CD4-positive, CD25-positive, alpha-beta regulatory T cell (primary cell): Measurements from ENCODE around the gene TMA7. TPM values are rescaled to one million over a fixed set of nuclear protein-coding genes. Genes with fewer than 3 reads are reported as not detected.
A peak's percentile ranks its signal among the peaks of the same experiment; 100 is the strongest.

ENCODE experiments used
- ATAC-seq, 2 donors: fragments of 150-1000 bp; cut with Tn5 transposase; one replicate each; pipeline ENCODE4 v1.10.0; 2021; ENCODE audit warnings: low read depth in 2 of 2, moderate number of reproducible peaks in 2 of 2, moderate library complexity in 1 of 2
- DNase-seq, 3 donors: peaks; one replicate each; pipeline versions ENCODE4 v3.0.0 to v3.0.0-alpha.2; 2012 to 2022; ENCODE audit warnings: mixed read lengths in 1 of 3
- H3K27ac ChIP-seq: one replicate; pipeline ENCODE4 v1.7.0; 2013; ENCODE audit warnings: mild to moderate bottlenecking, low read length; ENCODE audit not compliant: insufficient read depth, poor library complexity, severe bottlenecking
- H3K27me3 ChIP-seq: one replicate; pipeline ENCODE4 v1.7.0; 2013; ENCODE audit warnings: low read length; ENCODE audit not compliant: control insufficient read depth, insufficient read depth
- H3K36me3 ChIP-seq: one replicate; pipeline ENCODE4 v1.7.0; 2013; ENCODE audit warnings: mild to moderate bottlenecking, low read length, moderate library complexity; ENCODE audit not compliant: control insufficient read depth, insufficient read depth
- H3K4me1 ChIP-seq: 2 replicates; pipeline ENCODE4 v1.7.0; 2013; ENCODE audit warnings: mild to moderate bottlenecking, low read length; ENCODE audit not compliant: insufficient read depth, control insufficient read depth, poor library complexity, severe bottlenecking
- H3K4me3 ChIP-seq: one replicate; pipeline ENCODE4 v1.7.0; 2013; ENCODE audit warnings: low read depth, mild to moderate bottlenecking, low read length, moderate library complexity
- H3K9me3 ChIP-seq, 2 experiments: 1 replicate in 1 of 2; 2 replicates in 1 of 2; pipeline ENCODE4 v1.7.0; 2013; ENCODE audit warnings: low read length in 2 of 2, mild to moderate bottlenecking in 1 of 2, moderate library complexity in 1 of 2; ENCODE audit not compliant: control insufficient read depth in 2 of 2
- H3K27ac Mint-ChIP-seq, 3 donors: one replicate each; pipeline ENCODE4 v1.8.0; 2020 to 2022; ENCODE audit warnings: mild to moderate bottlenecking in 3 of 3, mixed read lengths in 3 of 3, moderate library complexity in 2 of 3
- H3K27me3 Mint-ChIP-seq: one replicate; pipeline ENCODE4 v1.8.0; 2022; ENCODE audit warnings: mild to moderate bottlenecking, mixed read lengths
- H3K36me3 Mint-ChIP-seq: one replicate; pipeline ENCODE4 v1.8.0; 2020; ENCODE audit warnings: mixed read lengths
- H3K4me1 Mint-ChIP-seq, 4 donors: one replicate each; pipeline ENCODE4 v1.8.0; 2020 to 2022; ENCODE audit warnings: mixed read lengths in 4 of 4, mild to moderate bottlenecking in 1 of 4
- H3K4me3 Mint-ChIP-seq, 4 donors: one replicate each; pipeline ENCODE4 v1.8.0; 2020 to 2022; ENCODE audit warnings: mild to moderate bottlenecking in 4 of 4, mixed read lengths in 4 of 4, moderate library complexity in 3 of 4
- H3K9me3 Mint-ChIP-seq, 7 donors: one replicate each; pipeline ENCODE4 v1.8.0; 2020 to 2022; ENCODE audit warnings: mixed read lengths in 7 of 7, mild to moderate bottlenecking in 3 of 7, moderate library complexity in 2 of 7
- polyA plus RNA-seq, 4 donors: library from polyadenylated mRNA; unstranded; fragments of 300-500 nt; fragmentation: Illumina TruSeq; gene quantifications; one replicate each; pipeline ENCODE4 v1.2.3, GENCODE V29; 2021
- total RNA-seq: library from RNA; stranded (reverse); gene quantifications from one replicate; pipeline ENCODE4 v1.2.3, GENCODE V29; 2022

TMA7 gene
- total and polyA plus RNA-seq, 5 donors from 2014 or later: 248 to 743 (median 676) TPM

DNA sequence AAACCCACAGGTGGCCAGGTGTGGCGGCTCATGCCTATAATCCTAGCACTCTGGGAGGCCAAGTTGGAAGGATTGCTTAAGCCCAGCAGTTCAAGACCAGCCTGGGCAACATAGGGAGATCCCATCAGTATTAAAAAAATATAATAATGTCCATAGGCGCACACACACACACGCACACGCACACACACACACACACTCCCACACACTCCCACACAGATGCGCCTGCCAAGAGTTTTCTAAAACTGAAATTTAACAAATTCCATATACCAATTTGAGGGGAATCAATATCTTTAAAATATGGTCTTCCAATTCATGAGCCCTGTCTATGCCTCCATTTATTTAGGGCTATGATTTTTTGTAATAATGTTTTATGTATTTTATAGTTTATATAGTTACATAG, 46.9 kb downstream of the TMA7 start:
- Mint-ChIP-seq H3K9me3 (no peaks in the 10 kb centered on the region), H3K4me1 (peaks cover 0 to under 1% (median 0%) of the 10 kb centered on the region in 4 donors), H3K27ac (no peak overlapping the region), H3K27me3 (no peaks in the 10 kb centered on the region), H3K36me3 (peaks cover 4% of the 10 kb centered on the region), H3K4me3 (no peak overlapping the region)
- ATAC-seq (no peak), DNase-seq (no peak)
- no peaks in the 10 kb centered on the region for H3K9me3 ChIP-seq
- H3K4me1 ChIP-seq: no peaks in the 10 kb centered on the region
- H3K27ac ChIP-seq: no peak overlapping the region
- no peak overlapping the region for H3K4me3 ChIP-seq
- no peaks in the 10 kb centered on the region for H3K36me3 ChIP-seq
- no peaks in the 10 kb centered on the region for H3K27me3 ChIP-seq

DNA sequence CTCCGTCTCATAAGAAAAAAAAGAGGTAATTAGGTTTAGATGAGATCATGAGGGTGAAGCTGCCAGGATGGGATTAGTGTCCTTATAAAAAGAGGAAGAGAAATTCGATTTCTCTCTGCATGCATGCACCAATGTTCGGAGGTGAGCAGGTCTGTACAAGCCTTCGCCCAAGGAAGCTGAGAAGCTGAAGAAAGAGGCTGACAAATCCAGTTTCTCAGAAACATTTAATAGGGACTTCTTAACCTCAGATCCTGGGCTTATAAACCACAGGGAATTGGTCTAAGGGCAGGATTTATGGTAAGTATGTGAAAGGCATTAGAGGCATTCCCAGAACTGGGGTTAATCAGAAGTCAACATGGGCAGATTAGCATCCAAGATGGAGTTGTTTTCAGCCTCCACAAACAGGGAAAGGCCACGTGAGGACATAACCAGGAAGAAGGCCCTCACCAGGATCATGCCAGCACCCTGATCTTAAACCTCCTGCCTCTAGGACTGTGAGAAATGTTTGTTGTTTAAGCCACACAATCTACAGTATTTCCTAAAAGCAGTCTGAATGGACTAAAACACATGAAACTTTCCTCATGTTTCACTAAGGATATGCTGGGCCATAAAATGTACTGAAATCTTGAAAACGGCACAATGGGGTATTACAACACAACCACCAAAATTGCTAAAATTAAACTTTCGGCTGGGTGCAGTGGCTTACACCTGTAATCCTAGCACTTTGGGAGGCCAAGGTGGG, 52.6 kb downstream of the TMA7 start:
- no peak for ATAC-seq
- H3K36me3 ChIP-seq: peaks cover 3% of the 10 kb centered on the region
- no peak overlapping the region for H3K27ac ChIP-seq
- Mint-ChIP-seq H3K36me3 (peaks cover 12% of the 10 kb centered on the region), H3K27ac (peak overlapping the region in 1 of 3 donors; percentile 26), H3K9me3 (no peaks in the 10 kb centered on the region), H3K4me1 (peaks cover 0 to 5% (median under 1%) of the 10 kb centered on the region in 4 donors), H3K4me3 (no peak overlapping the region), H3K27me3 (no peaks in the 10 kb centered on the region)
- DNase-seq: no peak
- H3K4me1 ChIP-seq: no peaks in the 10 kb centered on the region
- no peaks in the 10 kb centered on the region for H3K27me3 ChIP-seq
- no peaks in the 10 kb centered on the region for H3K9me3 ChIP-seq
- H3K4me3 ChIP-seq: no peak overlapping the region

DNA sequence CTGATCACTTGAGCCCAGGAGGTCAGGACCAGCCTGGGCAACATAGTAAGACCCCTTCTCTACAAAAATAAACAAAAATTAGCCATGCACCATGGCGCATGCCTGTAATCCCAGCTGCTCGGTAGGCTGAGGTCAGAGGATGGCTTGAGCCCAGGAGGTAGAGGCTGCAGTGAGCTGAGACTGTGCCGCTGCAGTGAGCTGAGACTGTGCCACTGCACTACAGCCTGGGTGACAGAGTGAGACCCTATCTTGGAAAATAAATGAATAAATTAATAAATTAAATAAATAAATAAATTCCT, 53.1 kb downstream of the TMA7 start:
- H3K4me3 Mint-ChIP-seq: no peak overlapping the region
- ATAC-seq (no peak), DNase-seq (no peak)
- H3K9me3 Mint-ChIP-seq: no peaks in the 10 kb centered on the region
- Histone ChIP-seq H3K36me3 (peaks cover 6% of the 10 kb centered on the region), H3K4me1 (no peaks in the 10 kb centered on the region), H3K9me3 (no peaks in the 10 kb centered on the region), H3K4me3 (no peak overlapping the region), H3K27me3 (no peaks in the 10 kb centered on the region), H3K27ac (no peak overlapping the region)
- H3K27ac Mint-ChIP-seq: no peak overlapping the region
- H3K27me3 Mint-ChIP-seq: no peaks in the 10 kb centered on the region
- peaks cover 15% of the 10 kb centered on the region for H3K36me3 Mint-ChIP-seq
- H3K4me1 Mint-ChIP-seq: peaks cover 0 to 5% (median 1%) of the 10 kb centered on the region in 4 donors

Other genes with a start within 250 kb of the TMA7 start
- gene CAMP, start 216.8 kb upstream of the TMA7 start, total RNA-seq: not detected
- not detected for gene CAMP, start 216.8 kb upstream of the TMA7 start, polyA plus RNA-seq
- 33.4 TPM for gene ZNF589, start 199.2 kb upstream of the TMA7 start, total RNA-seq
- 1 to 10 TPM; 2.9 to 6.4 (median 4.8) TPM for gene ZNF589, start 199.2 kb upstream of the TMA7 start, polyA plus RNA-seq
- 12.6 TPM for gene NME6, start 138.9 kb upstream of the TMA7 start, total RNA-seq
- 10 to 100 TPM; 63.8 to 68.6 (median 65.0) TPM for gene NME6, start 138.9 kb upstream of the TMA7 start, polyA plus RNA-seq
- not detected for gene SPINK8, start 106.6 kb upstream of the TMA7 start, total RNA-seq
- gene SPINK8, start 106.6 kb upstream of the TMA7 start, polyA plus RNA-seq: not detected
- not detected for gene FBXW12, start 68.0 kb upstream of the TMA7 start, total RNA-seq
- not detected for gene FBXW12, start 68.0 kb upstream of the TMA7 start, polyA plus RNA-seq
- gene PLXNB1, start 10.2 kb upstream of the TMA7 start, total RNA-seq: 5.2 TPM
- gene PLXNB1, start 10.2 kb upstream of the TMA7 start, polyA plus RNA-seq: under 1 TPM in 1 of 4 donors, not detected in 3; 0.07 TPM
- gene CCDC51, start 138 bp upstream of the TMA7 start, total RNA-seq: 4.6 TPM
- 10 to 100 TPM in 1 of 4 donors, 1 to 10 TPM in 3; 7.1 to 13.7 (median 9.1) TPM for gene CCDC51, start 138 bp upstream of the TMA7 start, polyA plus RNA-seq
- gene ATRIP, start 6.5 kb downstream of the TMA7 start, total RNA-seq: 11.5 TPM
- gene ATRIP, start 6.5 kb downstream of the TMA7 start, polyA plus RNA-seq: 10 to 100 TPM in 3 of 4 donors, 1 to 10 TPM in 1; 9.6 to 14.7 (median 13.3) TPM
- gene SHISA5, start 63.9 kb downstream of the TMA7 start, total RNA-seq: 197 TPM
- 100 to 1,000 TPM; 415 to 598 (median 440) TPM for gene SHISA5, start 63.9 kb downstream of the TMA7 start, polyA plus RNA-seq
- 1.8 TPM for gene PFKFB4, start 116.5 kb downstream of the TMA7 start, total RNA-seq
- gene PFKFB4, start 116.5 kb downstream of the TMA7 start, polyA plus RNA-seq: 1 to 10 TPM in 3 of 4 donors, under 1 TPM in 1; 0.96 to 1.5 (median 1.4) TPM
- not detected for gene UCN2, start 123.5 kb downstream of the TMA7 start, total RNA-seq
- gene UCN2, start 123.5 kb downstream of the TMA7 start, polyA plus RNA-seq: not detected
- gene COL7A1, start 155.1 kb downstream of the TMA7 start, total RNA-seq: 1.1 TPM
- gene COL7A1, start 155.1 kb downstream of the TMA7 start, polyA plus RNA-seq: not detected
- 111 TPM for gene UQCRC1, start 169.4 kb downstream of the TMA7 start, total RNA-seq
- gene UQCRC1, start 169.4 kb downstream of the TMA7 start, polyA plus RNA-seq: 100 to 1,000 TPM; 181 to 234 (median 206) TPM
- gene TMEM89, start 181.5 kb downstream of the TMA7 start, total RNA-seq: not detected
- gene TMEM89, start 181.5 kb downstream of the TMA7 start, polyA plus RNA-seq: not detected
- 25.1 TPM for gene SLC26A6, start 195.2 kb downstream of the TMA7 start, total RNA-seq
- 1 to 10 TPM; 3.2 to 6.7 (median 5.9) TPM for gene SLC26A6, start 195.2 kb downstream of the TMA7 start, polyA plus RNA-seq
- gene CELSR3, start 222.6 kb downstream of the TMA7 start, total RNA-seq: 8.8 TPM
- gene CELSR3, start 222.6 kb downstream of the TMA7 start, polyA plus RNA-seq: under 1 TPM; 0.31 to 0.53 (median 0.37) TPM
- gene NCKIPSD, start 245.7 kb downstream of the TMA7 start, total RNA-seq: 19.2 TPM
- 10 to 100 TPM in 2 of 4 donors, 1 to 10 TPM in 2; 6.4 to 11.6 (median 10.3) TPM for gene NCKIPSD, start 245.7 kb downstream of the TMA7 start, polyA plus RNA-seq